Retina (tissue), 1 donor: ENCODE results near the gene RPTOR.
A peak's percentile ranks its signal among the peaks of the same experiment; 100 is the strongest.

ENCODE experiments used
- DNase-seq: peaks from one replicate; pipeline ENCODE4 v3.0.0-alpha.2; 2016

RPTOR gene

GRCh38 chr17:80942423-80943345 is 398.0 kb downstream of the RPTOR start:
- DNase-seq = no peak

GRCh38 chr17:80943346-80944145 is 398.9 kb downstream of the RPTOR start:
- DNase-seq = no peak

GRCh38 chr17:80944326-80944725 is 399.7 kb downstream of the RPTOR start:
- DNase-seq = no peak

GRCh38 chr17:80945736-80946135 is 401.1 kb downstream of the RPTOR start:
- no peak for DNase-seq

GRCh38 chr17:80946449-80946848 is 401.8 kb downstream of the RPTOR start:
- DNase-seq = no peak

- no peak for DNase-seq
Measured at GRCh38 chr17:80947200-80947940, 402.7 kb downstream of the RPTOR start.

GRCh38 chr17:80948019-80948975 is 403.7 kb downstream of the RPTOR start:
- DNase-seq = no peak

GRCh38 chr17:80948976-80949450 is 404.4 kb downstream of the RPTOR start:
- DNase-seq = no peak

GRCh38 chr17:80949451-80950421 is 405.1 kb downstream of the RPTOR start:
- peak; percentile 17 for DNase-seq

GRCh38 chr17:80950466-80951120 is 406.0 kb downstream of the RPTOR start:
- no peak for DNase-seq

- DNase-seq = no peak
Measured at GRCh38 chr17:80951121-80952090, 406.8 kb downstream of the RPTOR start.

GRCh38 chr17:80952291-80952690 is 407.7 kb downstream of the RPTOR start:
- DNase-seq = no peak

- DNase-seq = no peak
Measured at GRCh38 chr17:80953471-80954315, 409.1 kb downstream of the RPTOR start.

- DNase-seq = no peak
Measured at GRCh38 chr17:80955078-80955477, 410.4 kb downstream of the RPTOR start.

- DNase-seq = no peak
Measured at GRCh38 chr17:80955671-80956280, 411.1 kb downstream of the RPTOR start.

- DNase-seq = no peak
Measured at GRCh38 chr17:80956321-80957190, 411.9 kb downstream of the RPTOR start.
